ENCODE data around the gene RASD1.
A peak's percentile ranks its signal among the peaks of the same experiment; 100 is the strongest.

The RASD1 gene, protein sequence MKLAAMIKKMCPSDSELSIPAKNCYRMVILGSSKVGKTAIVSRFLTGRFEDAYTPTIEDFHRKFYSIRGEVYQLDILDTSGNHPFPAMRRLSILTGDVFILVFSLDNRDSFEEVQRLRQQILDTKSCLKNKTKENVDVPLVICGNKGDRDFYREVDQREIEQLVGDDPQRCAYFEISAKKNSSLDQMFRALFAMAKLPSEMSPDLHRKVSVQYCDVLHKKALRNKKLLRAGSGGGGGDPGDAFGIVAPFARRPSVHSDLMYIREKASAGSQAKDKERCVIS

DNA sequence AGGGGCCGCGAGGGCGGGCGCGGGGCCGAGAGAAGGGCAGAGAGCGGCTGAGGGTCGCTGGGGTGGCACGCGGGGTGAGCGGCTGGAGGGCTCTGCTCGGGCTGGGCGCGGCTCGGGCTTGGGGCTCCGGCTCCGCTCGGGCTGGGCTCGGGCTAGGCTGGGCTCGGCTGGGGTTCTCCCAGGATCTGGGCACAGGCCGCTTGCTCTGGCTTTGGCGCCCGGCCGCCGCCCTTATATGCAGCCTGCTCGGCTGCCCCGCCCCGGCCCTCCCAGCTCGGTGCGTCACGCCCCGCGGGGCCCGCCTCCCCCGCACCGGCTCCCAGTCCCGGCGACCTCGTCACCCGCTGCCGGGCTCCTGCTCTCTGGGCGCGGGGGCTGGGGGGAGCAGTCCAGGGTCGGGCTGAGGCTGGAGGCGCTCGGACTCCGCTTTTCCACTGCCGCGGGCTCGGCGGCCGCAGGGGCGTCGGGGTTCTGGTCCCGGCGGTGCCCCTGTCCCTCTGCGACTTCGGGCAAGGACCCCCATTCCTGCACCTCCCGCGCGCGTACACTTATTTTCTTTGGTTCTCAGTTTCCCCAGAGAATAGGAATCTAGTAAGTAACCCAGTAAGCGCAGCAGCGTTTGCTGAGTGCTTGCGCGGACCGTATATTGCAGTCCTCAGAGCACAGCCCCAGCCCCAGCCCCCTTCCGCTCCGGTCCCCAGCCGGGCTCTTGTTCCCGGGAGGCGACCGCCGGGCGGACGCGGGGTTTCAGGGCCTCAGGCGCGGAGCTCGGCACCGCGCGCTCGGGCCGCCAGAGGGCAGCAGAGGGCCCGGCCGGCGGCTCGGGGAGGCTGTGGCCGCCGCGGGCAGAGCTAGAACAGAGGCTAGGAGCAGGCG lies at the start of gene RASD1:
Gene RASD1 (minus strand): TSS at position 207 of the 876 bp plus-strand sequence. CDS start 214 bp downstream, outside the sequence.
- DNase-seq, result peak; percentile 79

DNA sequence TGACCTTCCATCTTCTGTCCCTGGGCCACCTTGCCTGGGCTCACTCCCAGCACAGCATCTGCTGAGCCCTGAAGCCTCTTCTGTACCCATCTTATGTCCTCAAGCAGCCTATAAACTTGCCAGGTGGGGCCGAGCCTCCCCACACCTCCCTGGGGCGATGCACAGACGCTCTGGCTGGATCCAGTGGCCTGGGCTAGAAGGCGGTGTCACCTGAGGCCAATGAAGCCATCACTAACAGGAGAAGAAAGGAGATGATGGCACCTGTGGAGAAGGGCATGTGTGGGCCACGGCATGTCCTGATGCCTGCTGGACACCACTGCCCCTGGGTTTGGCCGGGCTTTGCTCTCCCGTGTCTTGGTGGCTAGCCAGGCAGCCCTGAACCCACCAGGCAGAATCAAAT lies 49.8 kb upstream of the RASD1 start:
- DNase-seq, result no peak

DNA sequence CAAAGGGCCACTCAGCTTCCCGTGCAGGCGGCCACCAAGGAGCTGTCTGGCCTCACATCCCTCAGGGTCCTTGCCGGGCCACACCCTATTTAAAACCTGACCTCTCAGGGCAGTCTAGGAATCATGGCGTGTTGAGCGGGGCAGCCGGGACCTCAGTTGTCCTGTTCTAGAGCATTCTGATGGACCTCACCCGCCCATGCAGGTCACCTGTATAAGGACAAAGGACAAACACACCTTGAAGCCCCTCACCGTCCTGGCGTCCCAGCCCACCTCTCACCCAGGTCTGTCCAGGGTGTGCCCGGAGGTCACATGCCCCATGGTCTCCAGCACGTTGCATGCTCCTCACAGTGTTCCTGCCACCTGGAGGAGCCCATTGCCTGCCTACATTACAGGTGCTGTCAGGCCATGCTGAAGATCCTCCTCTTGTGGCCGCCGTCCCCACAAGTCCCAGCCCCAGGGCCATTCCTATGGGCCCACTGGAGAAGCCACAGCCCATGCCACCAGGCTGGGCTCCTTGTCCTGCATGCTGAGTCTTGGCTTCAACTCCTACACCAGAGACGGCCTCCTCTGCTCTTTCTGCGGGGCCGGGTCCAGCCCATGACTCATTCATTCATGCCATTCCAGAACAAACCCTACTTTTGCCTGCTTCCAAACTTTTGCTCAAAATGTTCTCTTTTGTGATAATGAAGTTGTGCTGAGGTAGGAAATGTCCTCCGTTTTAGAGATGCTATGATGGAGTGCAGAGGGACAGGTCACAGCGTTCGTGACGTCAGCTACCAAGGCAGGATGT lies 49.0 kb upstream of the RASD1 start:
- no peak for DNase-seq

DNA sequence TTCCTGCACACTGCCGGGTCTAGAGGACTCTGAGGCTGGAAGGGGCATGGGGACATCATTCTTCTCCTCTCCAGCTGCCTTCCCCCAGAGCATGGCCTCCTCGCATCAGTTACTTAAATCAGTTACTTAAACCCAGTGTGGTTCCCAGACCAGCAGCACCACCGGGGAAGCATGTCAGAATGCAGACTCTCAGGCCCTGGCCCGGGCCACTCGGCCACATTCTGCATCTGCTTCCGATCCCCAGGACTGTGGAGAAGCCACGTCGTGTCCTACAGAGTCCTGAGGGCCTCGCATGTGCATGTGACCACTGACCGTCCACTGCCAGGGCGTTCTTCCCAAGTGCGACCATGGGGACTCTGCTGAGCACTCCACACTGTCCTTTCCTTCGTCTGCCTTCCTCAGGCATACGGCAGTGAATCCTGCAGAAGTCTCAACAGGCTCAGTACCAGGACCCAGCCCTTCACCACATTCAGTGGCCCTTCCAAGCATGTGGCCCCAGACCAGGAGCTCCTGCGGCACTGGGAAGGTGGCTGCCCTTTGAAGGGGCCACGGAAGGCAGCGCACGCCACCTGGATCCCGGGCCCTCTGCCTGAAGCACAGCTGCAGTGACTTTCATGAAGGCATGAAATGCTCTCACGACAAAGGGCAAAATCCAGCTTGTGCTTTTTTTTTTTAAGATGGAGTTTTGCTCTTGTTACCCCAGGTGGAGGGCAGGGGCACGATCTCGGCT lies 46.9 kb upstream of the RASD1 start:
- no peak for DNase-seq

DNA sequence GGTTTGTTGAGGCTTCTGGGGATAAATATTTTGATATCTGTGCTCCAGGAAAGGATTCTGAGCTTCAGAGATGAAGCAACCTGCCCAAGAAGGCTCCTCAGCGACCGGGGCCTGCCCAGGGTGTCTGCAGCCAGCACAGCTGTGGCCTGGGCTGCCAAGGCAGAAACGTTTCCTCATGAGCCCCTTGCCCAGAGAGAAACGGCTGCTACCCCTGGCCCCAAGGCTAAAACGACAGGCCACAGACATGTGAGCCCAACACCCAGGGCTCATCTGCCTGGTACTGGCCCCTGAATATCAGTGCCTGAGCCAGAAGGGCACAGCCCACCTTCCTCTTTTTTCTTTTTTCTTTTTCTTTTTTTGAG lies 45.4 kb upstream of the RASD1 start:
- DNase-seq, result no peak

DNA sequence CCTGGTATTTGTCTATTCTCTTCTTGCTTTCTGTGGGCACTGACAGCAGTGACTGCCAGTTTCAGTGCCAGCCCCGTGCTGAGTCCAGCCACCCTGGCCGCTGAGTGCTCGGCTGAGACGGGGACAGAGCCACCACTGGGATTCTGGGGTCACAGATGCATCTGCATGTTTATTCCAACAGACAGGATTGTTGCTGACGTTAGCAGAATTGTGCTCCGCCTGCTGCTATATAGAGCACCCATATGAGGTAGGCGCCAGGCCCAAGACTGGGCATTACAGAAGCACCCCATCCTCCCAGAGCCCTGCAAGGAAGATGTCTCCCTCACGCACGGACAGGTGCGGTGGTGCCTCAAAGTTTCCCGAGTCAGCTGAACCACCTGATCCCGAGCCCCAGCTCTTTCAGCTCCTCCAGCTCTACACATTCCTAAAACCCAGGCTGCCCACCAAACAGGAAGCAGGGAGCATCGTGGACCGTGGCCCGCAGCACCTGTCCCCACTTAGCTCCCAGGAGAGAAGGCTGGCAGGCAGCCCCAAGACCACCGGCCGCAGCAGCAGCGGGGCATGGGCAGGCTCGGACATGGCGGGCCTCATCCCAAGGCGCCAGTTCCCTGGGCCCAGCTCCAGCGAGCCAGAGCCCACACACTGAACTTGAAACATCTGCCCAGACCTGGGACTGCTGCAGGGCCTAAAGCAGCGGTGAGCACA lies 44.9 kb upstream of the RASD1 start:
- DNase-seq, result no peak

DNA sequence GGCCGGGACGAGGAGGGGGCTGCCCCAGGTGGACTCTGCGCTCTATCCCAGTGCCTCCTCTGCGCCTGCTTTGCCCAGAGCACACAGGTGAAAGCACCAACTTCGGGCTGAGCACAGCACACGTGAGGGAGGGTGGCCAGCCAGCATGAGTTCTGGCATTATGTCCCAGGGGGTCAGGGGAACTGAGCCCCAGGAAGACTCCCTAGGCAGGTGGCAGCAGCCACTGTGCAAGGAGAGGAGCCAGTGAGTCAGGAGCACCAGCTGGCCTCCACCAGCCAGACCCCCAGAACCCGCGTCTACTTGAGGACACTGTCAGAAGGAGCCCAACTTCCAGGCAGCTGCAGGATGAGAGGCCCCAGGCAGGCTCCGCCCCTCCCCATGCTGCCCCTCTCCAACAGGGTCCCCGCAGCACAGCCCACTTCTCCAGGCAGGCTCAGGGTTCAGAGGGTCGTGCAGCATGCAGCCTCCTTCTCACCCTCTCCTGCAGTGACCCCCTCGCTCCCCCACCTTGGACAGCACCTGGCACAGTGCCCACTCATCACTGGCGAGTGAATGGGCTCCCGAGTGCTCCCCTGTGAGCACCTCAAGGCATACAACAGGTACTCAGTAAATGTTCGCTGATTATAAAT lies 44.2 kb upstream of the RASD1 start:
- DNase-seq, result no peak

DNA sequence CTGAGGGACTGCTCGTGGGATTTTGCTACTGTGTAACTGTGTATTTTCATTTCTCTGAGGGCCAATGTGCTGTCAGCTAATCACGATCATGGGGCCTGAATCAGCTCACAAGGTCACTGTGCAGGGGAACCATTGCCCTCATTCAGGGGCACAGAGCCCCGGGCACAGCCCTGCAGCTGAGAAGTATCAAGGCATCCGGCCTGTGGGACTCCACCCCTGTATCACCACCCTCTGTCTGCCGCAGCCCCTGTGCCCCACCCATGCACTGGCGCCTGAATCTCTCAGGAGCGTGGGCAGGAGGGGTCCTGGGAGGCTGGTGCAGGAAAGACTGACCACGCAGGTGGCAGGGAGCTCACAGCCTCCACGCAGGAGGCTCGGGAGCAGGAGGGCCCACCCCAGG lies 43.4 kb upstream of the RASD1 start:
- DNase-seq, result no peak

DNA sequence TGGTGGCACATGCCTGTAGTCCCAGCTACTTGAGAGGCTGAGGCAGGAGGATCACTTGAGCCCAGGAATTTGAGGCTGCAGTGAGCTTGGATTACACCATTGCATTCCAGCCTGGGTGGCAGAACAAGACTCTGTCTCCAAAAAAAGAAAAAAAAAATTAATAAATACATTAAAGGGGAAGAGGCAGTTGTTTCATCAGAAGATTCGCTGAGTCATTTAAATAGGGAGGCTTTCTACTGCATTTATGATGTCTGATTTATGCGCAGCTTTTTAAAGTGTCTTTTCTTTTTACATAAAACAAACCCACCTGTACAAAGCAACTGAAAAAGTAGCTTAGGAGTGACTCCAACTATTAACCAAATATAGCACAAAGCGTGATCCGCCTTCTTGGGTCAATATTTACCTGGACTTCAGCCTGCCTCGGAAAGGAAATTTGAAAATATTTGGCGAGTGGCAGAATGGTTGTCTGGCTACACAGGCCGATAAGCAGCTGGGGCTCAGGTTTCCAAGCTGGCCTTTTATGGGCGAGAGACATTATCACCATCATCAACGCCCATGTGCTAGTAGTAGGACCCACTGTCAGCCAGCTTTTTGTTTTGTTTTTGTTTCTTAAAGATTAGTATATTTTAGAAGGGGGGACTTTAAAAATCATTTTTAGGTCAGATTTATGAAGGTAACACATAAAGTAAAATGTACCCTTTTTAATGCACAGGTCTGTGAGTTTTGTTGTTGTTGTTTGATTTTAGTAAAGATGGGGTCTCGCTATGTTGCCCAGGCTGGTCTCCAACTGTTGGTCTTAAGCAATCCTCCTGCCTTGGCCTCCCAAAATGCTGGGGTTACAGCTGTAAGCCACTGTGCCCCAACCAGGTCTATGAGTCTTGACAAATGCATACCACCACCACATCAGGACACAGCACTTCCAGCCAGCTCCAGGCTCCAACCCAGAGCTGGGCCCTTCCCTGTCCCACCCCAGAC lies 42.5 kb upstream of the RASD1 start:
- DNase-seq, result no peak

DNA sequence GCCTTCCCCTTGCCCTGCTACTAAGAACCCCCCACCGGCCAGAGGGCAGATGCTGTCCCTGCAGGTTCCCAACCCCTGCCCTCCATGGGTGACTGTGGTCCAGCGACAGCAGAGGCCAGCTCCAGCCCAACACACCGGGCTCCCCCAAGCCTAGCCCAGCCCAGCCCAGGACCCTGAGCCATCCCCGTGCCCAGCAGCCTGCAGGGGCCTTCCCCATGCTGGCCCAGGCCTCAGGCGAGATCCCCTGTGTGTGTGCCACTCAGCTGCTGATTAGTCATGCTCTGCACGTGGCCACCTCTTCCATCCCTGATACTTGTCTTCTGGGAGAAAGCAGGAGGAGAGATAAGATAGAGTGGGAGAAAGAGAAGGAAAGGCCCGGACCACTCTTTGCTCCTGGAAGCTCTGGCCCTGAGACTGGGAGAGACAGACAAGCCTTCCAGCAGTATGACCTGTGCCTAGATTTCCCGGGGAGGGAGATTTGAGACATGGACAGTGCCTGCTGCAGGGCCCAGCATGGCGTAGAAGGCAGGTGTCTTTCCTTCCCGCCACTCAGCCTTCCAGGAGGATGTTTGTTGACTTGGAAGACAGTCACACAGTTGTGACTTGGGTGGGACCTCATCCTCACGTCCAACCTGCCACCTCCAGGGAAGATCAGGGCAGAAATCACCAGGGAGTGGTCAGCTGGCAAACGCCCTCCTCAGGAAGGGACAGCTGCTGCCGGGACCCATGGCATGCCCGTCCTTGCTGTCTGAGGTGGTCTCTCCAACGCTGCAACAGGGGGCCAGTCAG lies 41.3 kb upstream of the RASD1 start:
- no peak for DNase-seq

DNA sequence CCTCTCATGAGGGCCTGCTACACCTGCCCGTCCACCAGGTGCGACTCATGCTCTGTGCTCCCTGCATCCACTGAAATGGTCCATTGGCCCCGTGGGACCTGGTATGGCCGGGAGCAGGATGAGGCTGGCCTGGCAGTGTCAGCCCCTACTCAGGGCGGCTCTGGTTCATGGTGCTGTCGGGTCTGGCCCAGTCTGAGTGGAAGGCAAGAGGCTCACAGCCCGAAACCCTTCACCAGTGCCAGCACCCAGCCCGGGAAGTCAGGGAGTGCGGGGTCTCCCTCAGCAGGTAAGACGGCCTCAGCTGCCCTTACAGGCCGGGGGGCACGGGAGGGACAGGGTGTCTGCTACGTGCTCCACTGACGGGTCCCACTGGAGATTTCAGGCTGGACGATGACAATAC lies 40.5 kb upstream of the RASD1 start:
- DNase-seq, result no peak

DNA sequence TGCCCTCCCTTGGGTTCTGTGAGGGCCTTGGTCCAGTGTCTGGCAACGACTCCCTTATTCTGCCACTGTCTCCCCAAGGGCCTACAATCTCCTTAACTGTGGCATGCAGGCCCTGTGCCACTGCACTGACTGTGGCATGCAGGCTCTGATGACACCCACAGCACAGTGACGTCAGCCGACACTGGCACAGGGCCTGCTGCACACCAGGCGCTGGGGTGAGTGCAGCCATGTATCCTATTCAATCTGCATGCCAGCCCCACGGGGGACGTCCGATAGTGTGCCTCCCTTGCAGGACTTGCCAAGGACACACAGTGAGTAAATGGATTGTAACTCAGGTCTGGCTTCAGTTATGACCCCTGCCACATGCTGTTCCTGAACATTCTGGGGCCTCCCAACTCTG lies 39.8 kb upstream of the RASD1 start:
- DNase-seq, result no peak

DNA sequence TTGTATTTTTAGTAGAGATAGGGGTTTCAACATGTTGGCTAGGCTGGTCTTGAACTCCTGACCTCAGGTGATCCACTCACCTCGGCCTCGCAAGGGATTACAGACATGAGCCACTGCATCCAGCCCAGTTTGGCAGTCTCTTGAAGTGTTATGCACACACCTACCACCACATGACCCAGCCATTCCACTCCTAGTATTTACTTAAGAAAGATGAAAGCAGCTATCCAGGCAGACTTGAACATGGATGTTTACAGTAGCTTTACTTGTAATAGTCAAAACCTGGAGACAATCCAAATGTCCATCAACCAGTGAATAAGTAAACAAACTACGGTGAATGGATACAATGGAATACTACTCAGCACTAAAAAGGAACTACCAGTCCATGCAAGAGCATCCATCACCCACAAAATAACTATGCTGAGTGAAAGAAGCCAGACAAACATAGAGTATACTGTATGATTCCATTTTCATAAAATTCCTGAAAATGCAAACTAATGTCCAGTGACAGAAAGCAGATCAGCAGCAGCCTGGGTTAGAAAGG lies 37.8 kb upstream of the RASD1 start:
- DNase-seq, result no peak

DNA sequence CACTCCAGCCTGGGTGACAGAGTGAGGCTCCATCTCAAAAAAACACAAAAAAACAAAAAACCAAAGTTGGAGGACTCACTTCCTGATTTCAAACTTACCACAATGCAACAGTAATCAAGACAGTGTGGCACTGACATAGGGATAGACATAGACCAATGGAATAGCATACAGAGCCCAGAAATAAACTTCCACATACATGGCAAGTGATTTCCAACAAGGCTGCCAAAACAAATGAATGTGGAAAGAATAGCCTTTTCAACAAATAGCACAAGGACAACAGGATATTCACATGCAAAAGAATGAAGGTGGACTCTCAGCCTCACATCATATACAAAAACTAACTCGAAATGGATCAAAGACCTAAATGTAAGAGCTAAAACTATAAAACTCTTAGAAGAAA lies 36.8 kb upstream of the RASD1 start:
- DNase-seq, result no peak

DNA sequence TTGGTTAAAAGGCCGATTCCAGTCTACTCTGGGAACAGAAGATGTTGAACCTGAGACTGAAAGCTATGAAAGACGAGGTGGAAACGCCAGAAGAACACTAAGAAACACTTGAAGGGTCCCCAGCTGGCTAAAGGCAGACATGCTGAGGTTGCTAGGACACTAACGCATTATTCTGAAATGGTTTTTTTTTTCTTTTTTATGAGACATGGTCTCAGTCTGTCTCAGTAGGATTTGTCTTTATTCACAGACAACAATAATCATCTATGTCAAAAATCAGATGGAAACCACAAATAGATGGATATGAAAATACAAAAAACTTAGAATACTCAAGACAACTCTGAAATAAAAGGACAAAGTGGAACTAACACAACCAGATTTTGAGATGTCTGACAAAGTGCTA lies 35.0 kb upstream of the RASD1 start:
- DNase-seq, result no peak

DNA sequence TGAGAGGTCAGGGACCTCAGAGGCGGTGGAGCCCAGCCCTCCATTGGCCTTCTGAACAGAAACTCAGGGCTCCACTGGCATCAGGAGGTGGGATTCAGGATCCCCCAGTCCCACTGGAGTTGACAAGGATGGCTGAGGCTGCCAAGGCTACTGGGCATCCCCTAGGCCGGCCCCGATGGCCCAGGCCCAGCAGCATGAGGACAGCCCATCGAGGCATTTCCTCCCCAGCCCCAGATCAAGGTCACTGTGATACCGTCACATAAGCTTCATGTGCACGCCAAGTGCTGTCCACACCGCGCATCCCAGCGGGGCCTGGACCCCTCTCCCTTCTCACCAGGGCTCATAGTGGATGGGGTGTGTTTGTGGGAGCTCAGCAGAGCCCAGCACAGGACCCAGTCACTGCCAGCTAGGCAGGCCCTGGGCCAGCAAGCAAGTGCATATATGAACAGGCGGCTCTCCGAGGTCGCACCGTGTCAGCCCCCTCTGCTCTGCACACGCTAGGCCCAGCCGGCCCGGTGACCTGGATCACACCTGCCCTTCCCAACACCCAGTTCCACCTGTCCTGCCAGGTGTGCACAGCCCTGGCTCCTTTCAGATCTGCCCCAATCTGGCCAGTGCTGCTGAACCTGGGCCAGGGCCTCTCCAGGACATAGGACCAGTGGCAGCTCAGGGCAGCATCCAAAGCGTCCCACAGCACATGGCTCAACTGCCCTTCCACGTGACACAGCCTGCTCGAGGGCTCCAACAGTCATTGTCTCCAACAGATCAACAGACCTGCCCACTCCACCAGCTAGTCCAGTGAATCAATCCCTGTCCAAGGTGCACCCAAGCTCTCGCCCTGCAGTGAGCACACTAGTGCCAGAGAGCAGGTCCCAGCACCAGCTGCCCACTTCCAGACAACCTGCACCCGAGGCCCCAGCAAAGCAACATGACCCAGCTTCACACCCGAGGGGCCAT lies 32.8 kb upstream of the RASD1 start:
- DNase-seq, result no peak

DNA sequence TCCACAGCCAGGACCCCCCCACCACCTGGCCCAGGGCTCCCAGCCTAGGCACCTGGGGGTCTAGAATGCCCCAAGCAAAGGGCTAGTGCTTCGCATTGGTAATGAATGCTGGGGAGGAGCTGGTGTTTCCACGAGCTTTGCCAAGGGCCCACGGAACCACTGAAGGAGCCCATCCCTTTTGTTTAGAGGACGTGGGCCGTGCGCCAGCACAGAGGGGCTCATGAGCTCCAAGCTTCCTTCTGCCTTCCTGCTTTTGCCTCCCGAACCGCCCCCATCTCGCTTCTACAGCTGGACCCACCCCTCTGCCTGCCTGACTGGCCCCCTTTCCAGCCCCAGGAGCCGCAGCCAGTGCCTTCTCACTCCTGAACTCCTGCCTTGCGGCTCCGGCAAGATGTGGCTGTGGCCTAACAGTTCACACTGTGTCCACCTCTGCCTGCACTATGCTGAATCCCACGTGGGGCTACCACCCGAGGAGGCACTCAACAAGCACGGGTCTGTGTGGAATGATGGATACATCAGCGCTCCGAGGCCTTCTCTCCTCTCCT lies 31.8 kb upstream of the RASD1 start:
- DNase-seq, result no peak

DNA sequence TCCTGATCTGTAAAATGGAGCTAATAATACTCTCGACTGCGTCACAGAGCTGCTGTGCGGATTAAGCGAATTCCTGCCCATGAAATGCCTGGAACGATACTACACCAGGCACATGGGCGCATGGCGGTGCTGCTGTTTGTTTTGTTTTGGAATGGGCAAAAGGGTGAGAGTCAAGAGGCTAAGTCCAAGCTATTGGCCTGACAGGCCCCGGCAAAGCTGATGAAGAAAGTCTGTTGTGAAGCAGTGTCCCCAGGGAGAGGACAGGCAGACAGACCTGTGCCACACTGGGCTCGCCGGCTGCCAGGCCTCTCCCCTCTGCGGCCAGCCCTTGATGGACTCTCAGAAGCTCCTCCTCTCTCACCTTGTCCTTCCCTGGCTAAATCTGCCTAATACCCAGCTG lies 31.3 kb upstream of the RASD1 start:
- DNase-seq, result no peak
